22Rv1 (cell line): ENCODE data around the gene FSHR.

Source experiments
- ZFX ChIP-seq: fragments of 450-650 bp; IDR thresholded peaks from 2 replicates; pipeline ENCODE4 v1.6.1; 2017; ENCODE audit warnings: antibody characterized with exemption, borderline replicate concordance
- TF ChIP-seq, protein P1 (sequence below): fragments of 450-650 bp; IDR thresholded peaks from 2 replicates; pipeline ENCODE4 v1.5.1; 2017; ENCODE audit warnings: mild to moderate bottlenecking

DNA sequence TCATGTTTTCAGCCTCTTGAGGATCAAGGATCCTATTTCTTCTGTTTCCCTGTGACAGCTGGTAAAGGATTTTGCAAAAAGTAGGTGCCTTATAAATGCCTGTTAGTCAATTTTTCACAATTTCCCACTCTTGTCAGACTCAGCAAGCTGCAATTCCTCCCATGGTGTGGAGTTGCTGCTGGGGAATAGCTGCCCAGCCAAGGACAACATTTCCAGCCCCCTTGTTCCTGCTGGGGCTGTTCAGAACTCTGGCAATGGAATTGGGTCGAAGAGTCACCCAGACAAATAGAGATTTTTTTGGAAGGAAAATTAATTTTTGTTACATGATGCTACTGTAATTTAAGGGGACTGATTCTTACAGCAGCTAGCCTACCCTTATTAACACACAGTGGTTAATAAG lies 43.7 kb downstream of the FSHR start:
- TF ChIP-seq, protein P1, sequence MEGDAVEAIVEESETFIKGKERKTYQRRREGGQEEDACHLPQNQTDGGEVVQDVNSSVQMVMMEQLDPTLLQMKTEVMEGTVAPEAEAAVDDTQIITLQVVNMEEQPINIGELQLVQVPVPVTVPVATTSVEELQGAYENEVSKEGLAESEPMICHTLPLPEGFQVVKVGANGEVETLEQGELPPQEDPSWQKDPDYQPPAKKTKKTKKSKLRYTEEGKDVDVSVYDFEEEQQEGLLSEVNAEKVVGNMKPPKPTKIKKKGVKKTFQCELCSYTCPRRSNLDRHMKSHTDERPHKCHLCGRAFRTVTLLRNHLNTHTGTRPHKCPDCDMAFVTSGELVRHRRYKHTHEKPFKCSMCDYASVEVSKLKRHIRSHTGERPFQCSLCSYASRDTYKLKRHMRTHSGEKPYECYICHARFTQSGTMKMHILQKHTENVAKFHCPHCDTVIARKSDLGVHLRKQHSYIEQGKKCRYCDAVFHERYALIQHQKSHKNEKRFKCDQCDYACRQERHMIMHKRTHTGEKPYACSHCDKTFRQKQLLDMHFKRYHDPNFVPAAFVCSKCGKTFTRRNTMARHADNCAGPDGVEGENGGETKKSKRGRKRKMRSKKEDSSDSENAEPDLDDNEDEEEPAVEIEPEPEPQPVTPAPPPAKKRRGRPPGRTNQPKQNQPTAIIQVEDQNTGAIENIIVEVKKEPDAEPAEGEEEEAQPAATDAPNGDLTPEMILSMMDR = no peak
- no peak for TF ChIP-seq ZFX
